ENCODE measurements around the gene ZIC1.

DNA sequence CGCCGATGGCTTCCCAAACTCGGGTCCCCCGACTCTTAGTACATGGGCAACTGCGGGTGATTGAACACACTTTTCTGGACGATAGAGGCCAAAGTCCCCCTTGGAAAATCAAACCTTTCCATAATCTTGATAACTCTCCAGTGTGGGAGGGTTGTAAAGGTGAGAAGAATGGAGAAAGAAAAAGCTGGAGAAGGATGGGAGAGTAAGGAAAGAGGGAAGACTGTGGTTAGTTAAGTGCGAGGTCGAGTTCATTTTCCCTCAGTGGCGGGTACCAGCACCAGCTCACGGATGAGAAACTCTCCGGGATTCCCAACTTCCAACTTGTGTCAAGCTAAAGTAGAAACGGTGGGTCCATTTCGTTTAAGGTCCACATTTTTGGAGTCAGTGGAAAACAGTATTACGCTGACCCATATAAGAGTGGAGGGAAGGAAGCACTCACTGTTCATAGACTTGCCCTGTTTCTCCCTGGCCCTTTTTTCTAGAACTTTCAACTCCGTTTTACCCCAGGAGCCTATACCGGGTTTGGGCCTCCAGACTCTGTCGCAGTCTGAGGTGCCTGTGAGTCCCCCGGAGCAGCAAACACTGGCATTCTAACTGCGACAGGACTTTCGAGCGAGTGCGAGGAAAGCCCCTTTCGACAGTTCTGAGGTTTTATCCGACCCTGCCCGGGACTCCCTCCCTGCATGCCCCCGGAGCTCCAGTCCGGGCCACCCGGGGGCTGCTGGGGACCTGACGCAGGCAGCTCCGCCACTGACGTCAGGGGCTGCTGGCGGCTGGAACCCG lies 14.8 kb downstream of the ZIC1 start:
- TF ChIP-seq, protein P1, sequence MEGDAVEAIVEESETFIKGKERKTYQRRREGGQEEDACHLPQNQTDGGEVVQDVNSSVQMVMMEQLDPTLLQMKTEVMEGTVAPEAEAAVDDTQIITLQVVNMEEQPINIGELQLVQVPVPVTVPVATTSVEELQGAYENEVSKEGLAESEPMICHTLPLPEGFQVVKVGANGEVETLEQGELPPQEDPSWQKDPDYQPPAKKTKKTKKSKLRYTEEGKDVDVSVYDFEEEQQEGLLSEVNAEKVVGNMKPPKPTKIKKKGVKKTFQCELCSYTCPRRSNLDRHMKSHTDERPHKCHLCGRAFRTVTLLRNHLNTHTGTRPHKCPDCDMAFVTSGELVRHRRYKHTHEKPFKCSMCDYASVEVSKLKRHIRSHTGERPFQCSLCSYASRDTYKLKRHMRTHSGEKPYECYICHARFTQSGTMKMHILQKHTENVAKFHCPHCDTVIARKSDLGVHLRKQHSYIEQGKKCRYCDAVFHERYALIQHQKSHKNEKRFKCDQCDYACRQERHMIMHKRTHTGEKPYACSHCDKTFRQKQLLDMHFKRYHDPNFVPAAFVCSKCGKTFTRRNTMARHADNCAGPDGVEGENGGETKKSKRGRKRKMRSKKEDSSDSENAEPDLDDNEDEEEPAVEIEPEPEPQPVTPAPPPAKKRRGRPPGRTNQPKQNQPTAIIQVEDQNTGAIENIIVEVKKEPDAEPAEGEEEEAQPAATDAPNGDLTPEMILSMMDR (IDR thresholded peaks at IDR 0.05) = no peak
- TF ChIP-seq POLR2A (IDR thresholded peaks at IDR 0.05) = no peak
